GM12878 (cell line): ENCODE results near the gene B3GALT4. TPM values are rescaled to one million over a fixed set of nuclear protein-coding genes. Genes with fewer than 3 reads are reported as not detected.

Experiments used
- ATF3 ChIP-seq: IDR thresholded peaks from 2 replicates; pipeline ENCODE4 v1.6.1; 2011; ENCODE audit warnings: low read depth, mild to moderate bottlenecking, low read length, moderate library complexity, borderline replicate concordance; ENCODE audit errors: extremely low read depth
- BCL3 ChIP-seq: IDR thresholded peaks from 2 replicates; pipeline ENCODE4 v1.6.1; 2011; ENCODE audit warnings: borderline replicate concordance, low read depth, mild to moderate bottlenecking, moderate library complexity, low read length; ENCODE audit not compliant: insufficient read depth, poor library complexity, severe bottlenecking
- CBX5 ChIP-seq: sonication (generic); IDR thresholded peaks from 2 replicates; pipeline ENCODE4 v1.6.1; 2016; ENCODE audit warnings: low read depth, moderate library complexity, mild to moderate bottlenecking, inconsistent platforms
- DPF2 ChIP-seq: fragments of 450-650 bp; IDR thresholded peaks from 2 replicates; pipeline ENCODE4 v1.6.1; 2017; ENCODE audit warnings: mild to moderate bottlenecking
- MEF2B ChIP-seq: fragments of 450-650 bp; IDR thresholded peaks from 2 replicates; pipeline ENCODE4 v1.6.1; 2018; ENCODE audit warnings: mild to moderate bottlenecking, moderate library complexity; ENCODE audit not compliant: partially characterized antibody, poor library complexity, severe bottlenecking
- NR2C2 ChIP-seq: IDR thresholded peaks from 2 replicates; pipeline ENCODE4 v1.6.1; 2011; ENCODE audit warnings: borderline replicate concordance, low read depth; ENCODE audit not compliant: control insufficient read depth, insufficient read length
- PKNOX1 ChIP-seq: fragments of 450-650 bp; IDR thresholded peaks from 2 replicates; pipeline ENCODE4 v1.6.1; 2016; ENCODE audit warnings: mild to moderate bottlenecking
- POU2F2 ChIP-seq: IDR thresholded peaks from 3 replicates; pipeline ENCODE4 v1.6.1; 2011; ENCODE audit warnings: low read depth, mild to moderate bottlenecking, low read length, borderline replicate concordance
- RELA ChIP-seq: fragments of 450-650 bp; IDR thresholded peaks from 2 replicates; pipeline ENCODE4 v1.8.0; 2014; ENCODE audit warnings: borderline replicate concordance; ENCODE audit not compliant: partially characterized antibody
- RELB ChIP-seq: fragments of 450-650 bp; IDR thresholded peaks from 2 replicates; pipeline ENCODE4 v1.6.1; 2017; ENCODE audit warnings: low read depth, mild to moderate bottlenecking, moderate library complexity
- SREBF2 ChIP-seq: IDR thresholded peaks from 2 replicates; pipeline ENCODE4 v1.6.1; 2012; ENCODE audit warnings: mild to moderate bottlenecking, low read length
- ZBTB4 ChIP-seq: fragments of 450-650 bp; formaldehyde crosslinking; IDR thresholded peaks from 2 replicates; pipeline ENCODE4 v1.4.0; 2022; ENCODE audit warnings: mild to moderate bottlenecking, moderate library complexity
- ZNF687 ChIP-seq: fragments of 450-650 bp; IDR thresholded peaks from 2 replicates; pipeline ENCODE4 v1.6.1; 2017; ENCODE audit warnings: mild to moderate bottlenecking, moderate library complexity
- polyA plus RNA-seq, 11 experiments: library from polyadenylated mRNA; depleted of rRNA in 4 of 11; unstranded in 6 of 11; stranded (reverse) in 5 of 11; fragments of >200 nt; fragmentation: Nextera tagmentation in 4 of 11; fragmentation: Illumina TruSeq in 1 of 11; extraction: Ambion mirVana in 4 of 11; extraction: Trizol in 1 of 11; gene quantifications; 1 replicate in 1 of 11; 2 replicates in 10 of 11; pipeline versions ENCODE4 v1.2.1 to v1.2.3, GENCODE V29; 2011 to 2016; ENCODE audit warnings: inconsistent platforms in 2 of 11, missing spikeins in 2 of 11, low read depth in 1 of 11
- total RNA-seq, 4 experiments: library from RNA; depleted of rRNA in 3 of 4; stranded (reverse); fragments of >200 nt in 3 of 4; fragmentation: Illumina TruSeq in 1 of 4; extraction: Trizol in 1 of 4; gene quantifications; 2 replicates each; pipeline versions ENCODE4 v1.2.1 to v1.2.3, GENCODE V29; 2013 to 2021

The B3GALT4 gene
- total and polyA plus RNA-seq, 10 of the 15 experiments (the other 5 are each of a cell fraction or from before 2014, with no cell fraction given) = 0.27 to 8.2 (median 2.6) TPM

GRCh38 chr6:33314515-33314942 is 37.6 kb downstream of the B3GALT4 start (continued):
- TF ChIP-seq ZNF687 (no peak), POU2F2 (peak; percentile 17; the same call in 1 of the 3 replicates), BCL3 (no peak), PKNOX1 (no peak), DPF2 (no peak; the same call in 1 of the 2 replicates), CBX5 (no peak), ATF3 (no peak), RELA (peak; percentile 57), RELB (no peak; the same call in 1 of the 2 replicates), ZBTB4 (CRISPR knock-in tag) (no peak), SREBF2 (no peak), MEF2B (no peak), NR2C2 (peak; percentile 67)
